CD8-positive, alpha-beta memory T cell (primary cell): ENCODE measurements around the gene GIMAP7. TPM values are rescaled to one million over a fixed set of nuclear protein-coding genes. Genes with fewer than 3 reads are reported as not detected.
A peak's percentile ranks its signal among the peaks of the same experiment; 100 is the strongest.
"Not testable (repeated sequence)": the region's sequence is repeated elsewhere in the genome, so short reads cannot be mapped to it uniquely, and the experiment has no call there.

Experiments used
- CTCF ChIA-PET: fragments of 350-600 bp; sonication (Branson Sonifier 250); formaldehyde crosslinking; loops from one replicate; lab custom pipeline; 2021; ENCODE audit warnings: antibody characterized with exemption; lab: Charles Lee
- POLR2A ChIA-PET: fragments of 350-600 bp; sonication (Branson Sonifier 250); formaldehyde crosslinking; loops from one replicate; lab custom pipeline; 2021; ENCODE audit warnings: antibody characterized with exemption; lab: Charles Lee
- DNase-seq, 5 donors: peaks; one replicate each; pipeline versions ENCODE4 v3.0.0 to v3.0.0-alpha.2; 2020 to 2022; ENCODE audit warnings: mixed read lengths in 1 of 5
- H3K27ac ChIP-seq: one replicate; pipeline ENCODE4 v1.7.0; 2013; ENCODE audit warnings: low read depth, mild to moderate bottlenecking, low read length, moderate library complexity
- H3K27me3 ChIP-seq: 2 replicates; pipeline ENCODE4 v1.7.0; 2013; ENCODE audit warnings: low read length, mild to moderate bottlenecking; ENCODE audit not compliant: insufficient read depth, poor library complexity, severe bottlenecking
- H3K36me3 ChIP-seq: 2 replicates; pipeline ENCODE4 v1.7.0; 2013; ENCODE audit warnings: mild to moderate bottlenecking, low read length, moderate library complexity; ENCODE audit not compliant: insufficient read depth
- H3K4me1 ChIP-seq: 2 replicates; pipeline ENCODE4 v1.7.0; 2013; ENCODE audit warnings: mild to moderate bottlenecking, low read length, moderate library complexity; ENCODE audit not compliant: insufficient read depth
- H3K4me3 ChIP-seq: 2 replicates; pipeline ENCODE4 v1.7.0; 2013; ENCODE audit warnings: mild to moderate bottlenecking, low read length
- H3K9me3 ChIP-seq: 2 replicates; pipeline ENCODE4 v1.7.0; 2013; ENCODE audit warnings: mild to moderate bottlenecking, low read length
- H3K27ac Mint-ChIP-seq, 8 donors: one replicate each; pipeline ENCODE4 v1.8.0; 2020 to 2021; ENCODE audit warnings: mixed read lengths in 8 of 8, mild to moderate bottlenecking in 6 of 8, inconsistent platforms in 3 of 8, moderate library complexity in 3 of 8
- H3K27me3 Mint-ChIP-seq, 2 donors: one replicate each; pipeline ENCODE4 v1.8.0; 2020 to 2021; ENCODE audit warnings: mixed read lengths in 2 of 2, mild to moderate bottlenecking in 1 of 2, moderate library complexity in 1 of 2
- H3K36me3 Mint-ChIP-seq, 3 donors: one replicate each; pipeline ENCODE4 v1.8.0; 2020 to 2021; ENCODE audit warnings: mixed read lengths in 3 of 3, inconsistent platforms in 1 of 3, mild to moderate bottlenecking in 1 of 3
- H3K4me1 Mint-ChIP-seq, 3 donors: one replicate each; pipeline ENCODE4 v1.8.0; 2020 to 2021; ENCODE audit warnings: mixed read lengths in 3 of 3, inconsistent platforms in 1 of 3, mild to moderate bottlenecking in 1 of 3
- H3K4me3 Mint-ChIP-seq, 7 donors: one replicate each; pipeline ENCODE4 v1.8.0; 2020 to 2021; ENCODE audit warnings: mixed read lengths in 7 of 7, mild to moderate bottlenecking in 6 of 7, moderate library complexity in 4 of 7, inconsistent platforms in 2 of 7
- H3K9me3 Mint-ChIP-seq, 5 donors: one replicate each; pipeline ENCODE4 v1.8.0; 2020 to 2022; ENCODE audit warnings: mixed read lengths in 5 of 5, mild to moderate bottlenecking in 3 of 5, moderate library complexity in 2 of 5, inconsistent platforms in 1 of 5
- polyA plus RNA-seq: library from polyadenylated mRNA; unstranded; fragments of 300-500 nt; fragmentation: Illumina TruSeq; gene quantifications from one replicate; pipeline ENCODE4 v1.2.3, GENCODE V29; 2021
- total RNA-seq, 2 experiments: library from RNA; stranded (reverse); gene quantifications; one replicate each; pipeline ENCODE4 v1.2.3, GENCODE V29; 2021

The GIMAP7 gene
- total and polyA plus RNA-seq, 3 experiments from 2014 or later: 47.3 to 861 (median 51.4) TPM

- not testable (repeated sequence) for H3K27me3 Mint-ChIP-seq, H3K27me3 ChIP-seq, H3K36me3 Mint-ChIP-seq, H3K9me3 Mint-ChIP-seq, H3K36me3 ChIP-seq, H3K9me3 ChIP-seq
- peak in 2 of 5 donors; percentile 61 to 84 for DNase-seq
- peaks cover 73 to 96% (median 93%) of the 10 kb centered on the region in 3 donors for H3K4me1 Mint-ChIP-seq
- peaks cover 89% of the 10 kb centered on the region for H3K4me1 ChIP-seq
- H3K4me3 Mint-ChIP-seq: peak overlapping the region; percentile 59 to 84 (median 79)
- CTCF ChIA-PET: interaction anchor here (1.4 to 2.5 kb wide), 4 partner anchors 18 to 272 kb away, joined by 3 to 9 read pairs (median 4); partner anchors contain the start of gene GIMAP4
- peak overlapping the region; percentile 49 for H3K27ac ChIP-seq
- H3K4me3 ChIP-seq: peak overlapping the region; percentile 44
- peak overlapping the region; percentile 93 to 100 (median 96) for H3K27ac Mint-ChIP-seq
- POLR2A ChIA-PET: interaction anchor here (1.0 to 1.3 kb wide), 4 partner anchors 9 to 148 kb away, joined by 3 to 4 read pairs (median 3); partner anchors contain the start of genes GIMAP4 and GIMAP6
Measured at GRCh38 chr7:150484071-150484470, 30.6 kb upstream of the GIMAP7 start.

GRCh38 chr7:150487625-150488024, 27.0 kb upstream of the GIMAP7 start:
- Histone ChIP-seq H3K4me1 (peaks cover 54% of the 10 kb centered on the region), H3K9me3 (no peaks in the 10 kb centered on the region), H3K36me3 (no peaks in the 10 kb centered on the region), H3K4me3 (no peak overlapping the region), H3K27ac (no peak overlapping the region), H3K27me3 (no peaks in the 10 kb centered on the region)
- ChIA-PET CTCF (no interaction called here), POLR2A (no interaction called here)
- Mint-ChIP-seq H3K9me3 (peaks cover 0 to 14% (median 9%) of the 10 kb centered on the region in 5 donors), H3K4me1 (peaks cover 54 to 82% (median 82%) of the 10 kb centered on the region in 3 donors), H3K27ac (no peak overlapping the region), H3K36me3 (peaks cover 5 to 21% (median 13%) of the 10 kb centered on the region in 3 donors), H3K4me3 (no peak overlapping the region), H3K27me3 (peaks cover 0 to 1% of the 10 kb centered on the region in 2 donors)
- DNase-seq: no peak

- peaks cover 5 to 23% (median 13%) of the 10 kb centered on the region in 3 donors for H3K36me3 Mint-ChIP-seq
- H3K27ac Mint-ChIP-seq: no peak overlapping the region
- peaks cover 0 to 15% (median 9%) of the 10 kb centered on the region in 5 donors for H3K9me3 Mint-ChIP-seq
- no peaks in the 10 kb centered on the region for H3K27me3 Mint-ChIP-seq
- ChIA-PET POLR2A (interaction anchor here (1.4 kb wide), 1 partner anchor 8 kb away, joined by 3 read pairs; no protein-coding TSS in a partner anchor), CTCF (interaction anchor here (1.1 kb wide), 1 partner anchor 9 kb away, joined by 3 read pairs; no protein-coding TSS in a partner anchor)
- H3K4me1 Mint-ChIP-seq: peaks cover 37 to 63% (median 60%) of the 10 kb centered on the region in 3 donors
- H3K4me3 ChIP-seq: no peak overlapping the region
- no peaks in the 10 kb centered on the region for H3K9me3 ChIP-seq
- H3K27ac ChIP-seq: no peak overlapping the region
- H3K27me3 ChIP-seq: no peaks in the 10 kb centered on the region
- peaks cover 35% of the 10 kb centered on the region for H3K4me1 ChIP-seq
- H3K4me3 Mint-ChIP-seq: no peak overlapping the region
- DNase-seq: no peak
- no peaks in the 10 kb centered on the region for H3K36me3 ChIP-seq
Measured at GRCh38 chr7:150489782-150490181, 24.9 kb upstream of the GIMAP7 start.

- DNase-seq, H3K27me3 Mint-ChIP-seq, CTCF ChIA-PET, H3K27ac Mint-ChIP-seq, H3K4me3 Mint-ChIP-seq, H3K27ac ChIP-seq, H3K4me3 ChIP-seq, H3K9me3 ChIP-seq, H3K36me3 ChIP-seq, H3K4me1 ChIP-seq, H3K27me3 ChIP-seq: not testable (repeated sequence)
- POLR2A ChIA-PET: interaction anchor here (0.7 kb wide), 1 partner anchor 9 kb away, joined by 3 read pairs; no protein-coding TSS in a partner anchor
- peaks cover 36 to 44% (median 39%) of the 10 kb centered on the region in 3 donors for H3K4me1 Mint-ChIP-seq
- peaks cover 0 to 24% (median 17%) of the 10 kb centered on the region in 5 donors for H3K9me3 Mint-ChIP-seq
- H3K36me3 Mint-ChIP-seq: peaks cover 10 to 33% (median 14%) of the 10 kb centered on the region in 3 donors
Measured at GRCh38 chr7:150493442-150493841, 21.2 kb upstream of the GIMAP7 start.

- H3K4me1 Mint-ChIP-seq: peaks cover 81 to 91% (median 89%) of the 10 kb centered on the region in 3 donors
- peaks cover 0 to 31% (median 17%) of the 10 kb centered on the region in 5 donors for H3K9me3 Mint-ChIP-seq
- H3K36me3 Mint-ChIP-seq: peaks cover 9 to 28% (median 10%) of the 10 kb centered on the region in 3 donors
- Histone ChIP-seq H3K4me3 (peak overlapping the region; percentile 5), H3K36me3 (no peaks in the 10 kb centered on the region), H3K27me3 (no peaks in the 10 kb centered on the region), H3K4me1 (peaks cover 48% of the 10 kb centered on the region), H3K9me3 (no peaks in the 10 kb centered on the region), H3K27ac (no peak overlapping the region)
- H3K4me3 Mint-ChIP-seq: peak overlapping the region; percentile 4 to 71 (median 60)
- ChIA-PET CTCF (interaction anchor here (0.6 to 1.6 kb wide), 8 partner anchors 12 to 213 kb away, joined by 3 to 9 read pairs (median 4); partner anchors contain the start of gene GIMAP7), POLR2A (interaction anchor here (0.6 to 1.5 kb wide), 7 partner anchors 12 to 61 kb away, joined by 3 to 7 read pairs (median 4); partner anchors contain the start of gene GIMAP7)
- peak in 3 of 5 donors; percentile 58 to 77 (median 68) for DNase-seq
- peak overlapping the region; percentile 69 to 91 (median 86) for H3K27ac Mint-ChIP-seq
- H3K27me3 Mint-ChIP-seq: no peaks in the 10 kb centered on the region
Measured at GRCh38 chr7:150502519-150502918, 12.2 kb upstream of the GIMAP7 start.

GRCh38 chr7:150503155-150503554, 11.5 kb upstream of the GIMAP7 start:
- Histone ChIP-seq H3K4me1 (peaks cover 54% of the 10 kb centered on the region), H3K4me3 (peak overlapping the region; percentile 5)

GRCh38 chr7:150503581-150503980, 11.1 kb upstream of the GIMAP7 start:
- H3K9me3 Mint-ChIP-seq: peaks cover 0 to 24% (median 10%) of the 10 kb centered on the region in 5 donors
- ChIA-PET CTCF (interaction anchor here (1.4 to 2.7 kb wide), 3 partner anchors 11 to 54 kb away, joined by 3 to 11 read pairs (median 11); partner anchors contain the start of gene GIMAP7), POLR2A (no interaction called here)
- H3K27me3 Mint-ChIP-seq: no peaks in the 10 kb centered on the region
- Histone ChIP-seq H3K4me1 (peaks cover 58% of the 10 kb centered on the region), H3K27ac (peak overlapping the region; percentile 10), H3K36me3 (no peaks in the 10 kb centered on the region), H3K9me3 (no peaks in the 10 kb centered on the region), H3K27me3 (no peaks in the 10 kb centered on the region), H3K4me3 (peak overlapping the region; percentile 5)
- peak overlapping the region in 6 of 7 donors; percentile 56 to 73 (median 68) for H3K4me3 Mint-ChIP-seq
- DNase-seq: no peak
- H3K27ac Mint-ChIP-seq: peak overlapping the region; percentile 52 to 91 (median 84)
- H3K36me3 Mint-ChIP-seq: peaks cover 5 to 21% (median 6%) of the 10 kb centered on the region in 3 donors
- peaks cover 83 to 94% (median 94%) of the 10 kb centered on the region in 3 donors for H3K4me1 Mint-ChIP-seq

More at GRCh38 chr7:150503155-150503554, 11.5 kb upstream of the GIMAP7 start:
- Histone ChIP-seq H3K27ac (no peak overlapping the region), H3K9me3 (no peaks in the 10 kb centered on the region), H3K36me3 (no peaks in the 10 kb centered on the region), H3K27me3 (no peaks in the 10 kb centered on the region)
- peak overlapping the region in 6 of 7 donors; percentile 49 to 71 (median 63) for H3K4me3 Mint-ChIP-seq
- H3K36me3 Mint-ChIP-seq: peaks cover 6 to 25% (median 8%) of the 10 kb centered on the region in 3 donors
- DNase-seq: no peak
- peaks cover 0 to 26% (median 12%) of the 10 kb centered on the region in 5 donors for H3K9me3 Mint-ChIP-seq
- peak overlapping the region; percentile 52 to 91 (median 84) for H3K27ac Mint-ChIP-seq
- ChIA-PET POLR2A (interaction anchor here (1.0 to 1.5 kb wide), 3 partner anchors 11 to 52 kb away, joined by 4 read pairs; partner anchors contain the start of gene GIMAP7), CTCF (interaction anchor here (0.6 to 1.6 kb wide), 7 partner anchors 11 to 213 kb away, joined by 3 to 9 read pairs (median 4); partner anchors contain the start of gene GIMAP7)
- H3K4me1 Mint-ChIP-seq: peaks cover 81 to 93% (median 92%) of the 10 kb centered on the region in 3 donors
- H3K27me3 Mint-ChIP-seq: no peaks in the 10 kb centered on the region
